ENCODE data around the gene TP53AIP1. TPM values are rescaled to one million over a fixed set of nuclear protein-coding genes. Genes with fewer than 3 reads are reported as not detected.
A peak's percentile ranks its signal among the peaks of the same experiment; 100 is the strongest.

TP53AIP1 gene
- total RNA-seq, 2 donors from 2014 or later = not detected

- H3K9me3 ChIP-seq (ENCODE audit: control insufficient read depth, low read length, poor library complexity, severe bottlenecking) = no peaks in the 10 kb centered on the region
- no peak for ATAC-seq
- Mint-ChIP-seq H3K36me3 (ENCODE audit: low read depth) (no peaks in the 10 kb centered on the region), H3K4me1 (peaks cover 4% of the 10 kb centered on the region), H3K27ac (no peak overlapping the region), H3K27me3 (peaks cover 52% of the 10 kb centered on the region), H3K4me3 (no peak overlapping the region)
- no peak for DNase-seq
These were observed 14.5 kb upstream of the TP53AIP1 start for GRCh38 chr11:128957202-128957482.

GRCh38 chr11:128956401-128957201 is 13.9 kb upstream of the TP53AIP1 start:
- Mint-ChIP-seq H3K4me1 (peaks cover 4% of the 10 kb centered on the region), H3K27ac (no peak overlapping the region), H3K36me3 (ENCODE audit: low read depth) (no peaks in the 10 kb centered on the region), H3K27me3 (peaks cover 50% of the 10 kb centered on the region), H3K4me3 (no peak overlapping the region)
- no peak for DNase-seq
- no peaks in the 10 kb centered on the region for H3K9me3 ChIP-seq (ENCODE audit: control insufficient read depth, low read length, poor library complexity, severe bottlenecking)
- ATAC-seq = no peak

- Mint-ChIP-seq H3K36me3 (ENCODE audit: low read depth) (no peaks in the 10 kb centered on the region), H3K27me3 (peaks cover 46% of the 10 kb centered on the region), H3K27ac (peak overlapping the region; percentile 29), H3K4me1 (peaks cover 4% of the 10 kb centered on the region), H3K4me3 (no peak overlapping the region)
- no peaks in the 10 kb centered on the region for H3K9me3 ChIP-seq (ENCODE audit: control insufficient read depth, low read length, poor library complexity, severe bottlenecking)
- ATAC-seq (no peak), DNase-seq (no peak)
These were observed 13.0 kb upstream of the TP53AIP1 start for GRCh38 chr11:128955636-128956035.

GRCh38 chr11:128953151-128953550 is 10.5 kb upstream of the TP53AIP1 start:
- peaks cover 4% of the 10 kb centered on the region for H3K4me1 Mint-ChIP-seq
- H3K9me3 ChIP-seq (ENCODE audit: control insufficient read depth, low read length, poor library complexity, severe bottlenecking) = no peaks in the 10 kb centered on the region
- H3K36me3 Mint-ChIP-seq (ENCODE audit: low read depth) = peaks cover 2% of the 10 kb centered on the region
- ATAC-seq (no peak), DNase-seq (no peak)
- peaks cover 53% of the 10 kb centered on the region for H3K27me3 Mint-ChIP-seq
- no peak overlapping the region for H3K27ac Mint-ChIP-seq
- no peak overlapping the region for H3K4me3 Mint-ChIP-seq

GRCh38 chr11:128949791-128950454 is 7.3 kb upstream of the TP53AIP1 start:
- H3K9me3 ChIP-seq (ENCODE audit: control insufficient read depth, low read length, poor library complexity, severe bottlenecking) = no peaks in the 10 kb centered on the region
- no peak overlapping the region for H3K4me3 Mint-ChIP-seq
- DNase-seq (no peak), ATAC-seq (no peak)
- H3K36me3 Mint-ChIP-seq (ENCODE audit: low read depth) = peaks cover 4% of the 10 kb centered on the region
- H3K4me1 Mint-ChIP-seq = no peaks in the 10 kb centered on the region
- H3K27me3 Mint-ChIP-seq = peaks cover 47% of the 10 kb centered on the region
- no peak overlapping the region for H3K27ac Mint-ChIP-seq

- H3K9me3 ChIP-seq (ENCODE audit: control insufficient read depth, low read length, poor library complexity, severe bottlenecking) = no peaks in the 10 kb centered on the region
- H3K4me1 Mint-ChIP-seq = no peaks in the 10 kb centered on the region
- peaks cover 45% of the 10 kb centered on the region for H3K27me3 Mint-ChIP-seq
- H3K27ac Mint-ChIP-seq = no peak overlapping the region
- no peak for ATAC-seq
- no peak overlapping the region for H3K4me3 Mint-ChIP-seq
- H3K36me3 Mint-ChIP-seq (ENCODE audit: low read depth) = peaks cover 4% of the 10 kb centered on the region
- no peak for DNase-seq
These were observed 5.9 kb upstream of the TP53AIP1 start for GRCh38 chr11:128948583-128948982.

GRCh38 chr11:128947773-128948172 is 5.1 kb upstream of the TP53AIP1 start:
- ATAC-seq = no peak
- H3K27ac Mint-ChIP-seq = no peak overlapping the region

GRCh38 chr11:128946648-128947047 is 4.0 kb upstream of the TP53AIP1 start:
- Mint-ChIP-seq H3K27me3 (peaks cover 48% of the 10 kb centered on the region), H3K4me3 (no peak overlapping the region), H3K27ac (no peak overlapping the region), H3K36me3 (ENCODE audit: low read depth) (peaks cover 4% of the 10 kb centered on the region), H3K4me1 (no peaks in the 10 kb centered on the region)
- DNase-seq = no peak
- no peak for ATAC-seq
- no peaks in the 10 kb centered on the region for H3K9me3 ChIP-seq (ENCODE audit: control insufficient read depth, low read length, poor library complexity, severe bottlenecking)

More at GRCh38 chr11:128947773-128948172, 5.1 kb upstream of the TP53AIP1 start:
- H3K36me3 Mint-ChIP-seq (ENCODE audit: low read depth) = peaks cover 4% of the 10 kb centered on the region
- H3K4me3 Mint-ChIP-seq = no peak overlapping the region
- H3K27me3 Mint-ChIP-seq = peaks cover 41% of the 10 kb centered on the region
- no peaks in the 10 kb centered on the region for H3K9me3 ChIP-seq (ENCODE audit: control insufficient read depth, low read length, poor library complexity, severe bottlenecking)
- H3K4me1 Mint-ChIP-seq = no peaks in the 10 kb centered on the region
- DNase-seq = no peak

GRCh38 chr11:128943428-128943976 is 831 bp upstream of the TP53AIP1 start:
- no peaks in the 10 kb centered on the region for H3K4me1 Mint-ChIP-seq
- DNase-seq = no peak
- no peak overlapping the region for H3K27ac Mint-ChIP-seq
- peaks cover 2% of the 10 kb centered on the region for H3K36me3 Mint-ChIP-seq (ENCODE audit: low read depth)
- H3K9me3 ChIP-seq (ENCODE audit: control insufficient read depth, low read length, poor library complexity, severe bottlenecking) = no peaks in the 10 kb centered on the region
- no peak overlapping the region for H3K4me3 Mint-ChIP-seq
- H3K27me3 Mint-ChIP-seq = peaks cover 45% of the 10 kb centered on the region
- no peak for ATAC-seq

GRCh38 chr11:128942272-128942612 is 429 bp downstream of the TP53AIP1 start:
- no peak for DNase-seq
- H3K4me1 Mint-ChIP-seq = peaks cover 2% of the 10 kb centered on the region
- no peak overlapping the region for H3K27ac Mint-ChIP-seq
- no peak for ATAC-seq
- no peak overlapping the region for H3K4me3 Mint-ChIP-seq
- peaks cover 36% of the 10 kb centered on the region for H3K27me3 Mint-ChIP-seq
- no peaks in the 10 kb centered on the region for H3K9me3 ChIP-seq (ENCODE audit: control insufficient read depth, low read length, poor library complexity, severe bottlenecking)
- H3K36me3 Mint-ChIP-seq (ENCODE audit: low read depth) = peaks cover 2% of the 10 kb centered on the region

- no peak overlapping the region for H3K27ac Mint-ChIP-seq
These were observed 949 bp downstream of the TP53AIP1 start for GRCh38 chr11:128941573-128942271.

GRCh38 chr11:128941110-128941509 is 1.6 kb downstream of the TP53AIP1 start:
- Mint-ChIP-seq H3K36me3 (ENCODE audit: low read depth) (peaks cover 2% of the 10 kb centered on the region), H3K27ac (no peak overlapping the region), H3K4me3 (no peak overlapping the region), H3K27me3 (peaks cover 36% of the 10 kb centered on the region), H3K4me1 (peaks cover 2% of the 10 kb centered on the region)
- no peak for DNase-seq
- no peaks in the 10 kb centered on the region for H3K9me3 ChIP-seq (ENCODE audit: control insufficient read depth, low read length, poor library complexity, severe bottlenecking)
- ATAC-seq = no peak

More at GRCh38 chr11:128941573-128942271, 949 bp downstream of the TP53AIP1 start:
- ATAC-seq = no peak
- no peaks in the 10 kb centered on the region for H3K9me3 ChIP-seq (ENCODE audit: control insufficient read depth, low read length, poor library complexity, severe bottlenecking)
- peaks cover 36% of the 10 kb centered on the region for H3K27me3 Mint-ChIP-seq
- H3K36me3 Mint-ChIP-seq (ENCODE audit: low read depth) = peaks cover 2% of the 10 kb centered on the region
- DNase-seq = no peak
- H3K4me1 Mint-ChIP-seq = peaks cover 2% of the 10 kb centered on the region
- no peak overlapping the region for H3K4me3 Mint-ChIP-seq

- Mint-ChIP-seq H3K4me1 (peaks cover 2% of the 10 kb centered on the region), H3K36me3 (ENCODE audit: low read depth) (peaks cover 2% of the 10 kb centered on the region), H3K27ac (no peak overlapping the region), H3K4me3 (no peak overlapping the region), H3K27me3 (peaks cover 33% of the 10 kb centered on the region)
- ATAC-seq (no peak), DNase-seq (no peak)
- H3K9me3 ChIP-seq (ENCODE audit: control insufficient read depth, low read length, poor library complexity, severe bottlenecking) = no peaks in the 10 kb centered on the region
These were observed 2.1 kb downstream of the TP53AIP1 start for GRCh38 chr11:128940603-128941002.

Data from T-helper 17 cell (primary cell).